ENCODE results near the gene TCF15.

The TCF15 gene

GRCh38 chr20:610130-611046 is at the start of gene TCF15:
Gene TCF15, minus strand, starts transcription at chr20:610309. Its CDS starts 72 bp downstream, at chr20:610237.
- H3K27me3 ChIP-seq (ENCODE audit: control insufficient read depth in 1 of 2, insufficient read depth in 2 of 2, low read length in 2 of 2), result peaks cover 20 to 41% of the 10 kb centered on the region in 2 donors
- H3K27ac ChIP-seq (ENCODE audit: low read depth, low read length), result no peak within 1 kb of the TSS
- H3K36me3 ChIP-seq (ENCODE audit: insufficient read depth, low read length), result no peaks in the 10 kb centered on the region
- no peaks in the 10 kb centered on the region for H3K4me1 ChIP-seq (ENCODE audit: insufficient read depth, low read length)
- H3K9me3 ChIP-seq (ENCODE audit: low read length), result no peaks in the 10 kb centered on the region
- no peak within 1 kb of the TSS for H3K4me3 ChIP-seq (ENCODE audit: low read depth in 1 of 2, low read length in 2 of 2)
- H3K9ac ChIP-seq (ENCODE audit: low read length), result no peak within 1 kb of the TSS

- Histone ChIP-seq H3K9ac (ENCODE audit: low read length) (no peak overlapping the region), H3K9me3 (ENCODE audit: low read length) (no peaks in the 10 kb centered on the region), H3K4me3 (ENCODE audit: low read depth in 1 of 2, low read length in 2 of 2) (no peak overlapping the region), H3K27ac (ENCODE audit: low read depth, low read length) (no peak overlapping the region), H3K4me1 (ENCODE audit: insufficient read depth, low read length) (peaks cover 5% of the 10 kb centered on the region), H3K27me3 (ENCODE audit: control insufficient read depth in 1 of 2, insufficient read depth in 2 of 2, low read length in 2 of 2) (peaks cover 4 to 37% of the 10 kb centered on the region in 2 donors), H3K36me3 (ENCODE audit: insufficient read depth, low read length) (no peaks in the 10 kb centered on the region)
These were observed 48.7 kb upstream of the TCF15 start for GRCh38 chr20:658731-659291.

GRCh38 chr20:658202-658601 is 48.1 kb upstream of the TCF15 start:
- Histone ChIP-seq H3K9me3 (ENCODE audit: low read length) (no peaks in the 10 kb centered on the region), H3K27me3 (ENCODE audit: control insufficient read depth in 1 of 2, insufficient read depth in 2 of 2, low read length in 2 of 2) (peaks cover 4 to 32% of the 10 kb centered on the region in 2 donors)

GRCh38 chr20:655726-656624 is 45.9 kb upstream of the TCF15 start:
- Histone ChIP-seq H3K9ac (ENCODE audit: low read length) (no peak overlapping the region), H3K4me3 (ENCODE audit: low read depth in 1 of 2, low read length in 2 of 2) (no peak overlapping the region), H3K9me3 (ENCODE audit: low read length) (no peaks in the 10 kb centered on the region), H3K27me3 (ENCODE audit: control insufficient read depth in 1 of 2, insufficient read depth in 2 of 2, low read length in 2 of 2) (peaks cover 0 to 11% of the 10 kb centered on the region in 2 donors), H3K36me3 (ENCODE audit: insufficient read depth, low read length) (no peaks in the 10 kb centered on the region), H3K27ac (ENCODE audit: low read depth, low read length) (no peak overlapping the region), H3K4me1 (ENCODE audit: insufficient read depth, low read length) (peaks cover 20% of the 10 kb centered on the region)

More at GRCh38 chr20:658202-658601, 48.1 kb upstream of the TCF15 start:
- Histone ChIP-seq H3K4me3 (ENCODE audit: low read depth in 1 of 2, low read length in 2 of 2) (no peak overlapping the region), H3K27ac (ENCODE audit: low read depth, low read length) (no peak overlapping the region), H3K9ac (ENCODE audit: low read length) (no peak overlapping the region), H3K4me1 (ENCODE audit: insufficient read depth, low read length) (peaks cover 8% of the 10 kb centered on the region), H3K36me3 (ENCODE audit: insufficient read depth, low read length) (no peaks in the 10 kb centered on the region)

- Histone ChIP-seq H3K36me3 (ENCODE audit: insufficient read depth, low read length) (peaks cover 5% of the 10 kb centered on the region), H3K4me1 (ENCODE audit: insufficient read depth, low read length) (peaks cover 20% of the 10 kb centered on the region), H3K27me3 (ENCODE audit: control insufficient read depth in 1 of 2, insufficient read depth in 2 of 2, low read length in 2 of 2) (peaks cover 0 to 2% of the 10 kb centered on the region in 2 donors), H3K4me3 (ENCODE audit: low read depth in 1 of 2, low read length in 2 of 2) (peak overlapping the region in 1 of 2 donors; percentile 81), H3K9me3 (ENCODE audit: low read length) (no peaks in the 10 kb centered on the region), H3K27ac (ENCODE audit: low read depth, low read length) (no peak overlapping the region), H3K9ac (ENCODE audit: low read length) (no peak overlapping the region)
These were observed 44.3 kb upstream of the TCF15 start for GRCh38 chr20:654417-654750.

GRCh38 chr20:653590-654416 is 43.7 kb upstream of the TCF15 start:
- Histone ChIP-seq H3K4me3 (ENCODE audit: low read depth in 1 of 2, low read length in 2 of 2) (peak overlapping the region; percentile 69 to 81), H3K9ac (ENCODE audit: low read length) (no peak overlapping the region), H3K27me3 (ENCODE audit: control insufficient read depth in 1 of 2, insufficient read depth in 2 of 2, low read length in 2 of 2) (no peaks in the 10 kb centered on the region), H3K9me3 (ENCODE audit: low read length) (no peaks in the 10 kb centered on the region), H3K27ac (ENCODE audit: low read depth, low read length) (peak overlapping the region; percentile 73), H3K36me3 (ENCODE audit: insufficient read depth, low read length) (peaks cover 9% of the 10 kb centered on the region), H3K4me1 (ENCODE audit: insufficient read depth, low read length) (peaks cover 20% of the 10 kb centered on the region)

- peak within 1 kb of the TSS; percentile 73 for H3K27ac ChIP-seq (ENCODE audit: low read depth, low read length)
- no peaks in the 10 kb centered on the region for H3K9me3 ChIP-seq (ENCODE audit: low read length)
- peaks cover 15% of the 10 kb centered on the region for H3K36me3 ChIP-seq (ENCODE audit: insufficient read depth, low read length)
- peak within 1 kb of the TSS; percentile 69 to 81 for H3K4me3 ChIP-seq (ENCODE audit: low read depth in 1 of 2, low read length in 2 of 2)
- peaks cover 20% of the 10 kb centered on the region for H3K4me1 ChIP-seq (ENCODE audit: insufficient read depth, low read length)
- no peaks in the 10 kb centered on the region for H3K27me3 ChIP-seq (ENCODE audit: control insufficient read depth in 1 of 2, insufficient read depth in 2 of 2, low read length in 2 of 2)
- H3K9ac ChIP-seq (ENCODE audit: low read length), result peak within 1 kb of the TSS; percentile 76
These were observed 43.0 kb upstream of the TCF15 start, which contains the start of gene SRXN1 for GRCh38 chr20:653110-653589. Gene SRXN1, minus strand, starts transcription at chr20:653200. Its CDS starts 15 bp downstream, at chr20:653185.

- no peaks in the 10 kb centered on the region for H3K27me3 ChIP-seq (ENCODE audit: control insufficient read depth in 1 of 2, insufficient read depth in 2 of 2, low read length in 2 of 2)
- no peaks in the 10 kb centered on the region for H3K9me3 ChIP-seq (ENCODE audit: low read length)
- H3K9ac ChIP-seq (ENCODE audit: low read length), result peak overlapping the region; percentile 76
- peaks cover 20% of the 10 kb centered on the region for H3K36me3 ChIP-seq (ENCODE audit: insufficient read depth, low read length)
- peak overlapping the region; percentile 69 to 81 for H3K4me3 ChIP-seq (ENCODE audit: low read depth in 1 of 2, low read length in 2 of 2)
- H3K27ac ChIP-seq (ENCODE audit: low read depth, low read length), result peak overlapping the region; percentile 73
- H3K4me1 ChIP-seq (ENCODE audit: insufficient read depth, low read length), result peaks cover 20% of the 10 kb centered on the region
These were observed 42.6 kb upstream of the TCF15 start for GRCh38 chr20:652615-653109.

GRCh38 chr20:651713-652614 is 41.9 kb upstream of the TCF15 start:
- Histone ChIP-seq H3K4me3 (ENCODE audit: low read depth in 1 of 2, low read length in 2 of 2) (peak overlapping the region; percentile 69 to 81), H3K9ac (ENCODE audit: low read length) (peak overlapping the region; percentile 76), H3K9me3 (ENCODE audit: low read length) (no peaks in the 10 kb centered on the region), H3K4me1 (ENCODE audit: insufficient read depth, low read length) (peaks cover 20% of the 10 kb centered on the region), H3K27ac (ENCODE audit: low read depth, low read length) (peak overlapping the region; percentile 49), H3K36me3 (ENCODE audit: insufficient read depth, low read length) (peaks cover 27% of the 10 kb centered on the region), H3K27me3 (ENCODE audit: control insufficient read depth in 1 of 2, insufficient read depth in 2 of 2, low read length in 2 of 2) (no peaks in the 10 kb centered on the region)
